ENCODE measurements around the gene SHROOM1.

GRCh38 chr5:132876020-132876759 is 45.7 kb upstream of the SHROOM1 start:
- TF ChIP-seq, protein P1, sequence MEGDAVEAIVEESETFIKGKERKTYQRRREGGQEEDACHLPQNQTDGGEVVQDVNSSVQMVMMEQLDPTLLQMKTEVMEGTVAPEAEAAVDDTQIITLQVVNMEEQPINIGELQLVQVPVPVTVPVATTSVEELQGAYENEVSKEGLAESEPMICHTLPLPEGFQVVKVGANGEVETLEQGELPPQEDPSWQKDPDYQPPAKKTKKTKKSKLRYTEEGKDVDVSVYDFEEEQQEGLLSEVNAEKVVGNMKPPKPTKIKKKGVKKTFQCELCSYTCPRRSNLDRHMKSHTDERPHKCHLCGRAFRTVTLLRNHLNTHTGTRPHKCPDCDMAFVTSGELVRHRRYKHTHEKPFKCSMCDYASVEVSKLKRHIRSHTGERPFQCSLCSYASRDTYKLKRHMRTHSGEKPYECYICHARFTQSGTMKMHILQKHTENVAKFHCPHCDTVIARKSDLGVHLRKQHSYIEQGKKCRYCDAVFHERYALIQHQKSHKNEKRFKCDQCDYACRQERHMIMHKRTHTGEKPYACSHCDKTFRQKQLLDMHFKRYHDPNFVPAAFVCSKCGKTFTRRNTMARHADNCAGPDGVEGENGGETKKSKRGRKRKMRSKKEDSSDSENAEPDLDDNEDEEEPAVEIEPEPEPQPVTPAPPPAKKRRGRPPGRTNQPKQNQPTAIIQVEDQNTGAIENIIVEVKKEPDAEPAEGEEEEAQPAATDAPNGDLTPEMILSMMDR (conservative IDR thresholded peaks at IDR 0.05; ENCODE audit: low read length): no peak
- no peak for TF ChIP-seq EZH2phosphoT487 (IDR thresholded peaks at IDR 0.05; ENCODE audit: borderline replicate concordance, low read depth, low read length)
